GM19397 (cell line): ENCODE measurements around the gene DDX1.

Experiments
- ATAC-seq: cut with Tn5 transposase; IDR thresholded peaks from one replicate; pipeline ENCODE4 v1.9.1; 2021; ENCODE audit warnings: mild to moderate bottlenecking, moderate library complexity; ENCODE audit not compliant: unreplicated experiment

The DDX1 gene

DNA sequence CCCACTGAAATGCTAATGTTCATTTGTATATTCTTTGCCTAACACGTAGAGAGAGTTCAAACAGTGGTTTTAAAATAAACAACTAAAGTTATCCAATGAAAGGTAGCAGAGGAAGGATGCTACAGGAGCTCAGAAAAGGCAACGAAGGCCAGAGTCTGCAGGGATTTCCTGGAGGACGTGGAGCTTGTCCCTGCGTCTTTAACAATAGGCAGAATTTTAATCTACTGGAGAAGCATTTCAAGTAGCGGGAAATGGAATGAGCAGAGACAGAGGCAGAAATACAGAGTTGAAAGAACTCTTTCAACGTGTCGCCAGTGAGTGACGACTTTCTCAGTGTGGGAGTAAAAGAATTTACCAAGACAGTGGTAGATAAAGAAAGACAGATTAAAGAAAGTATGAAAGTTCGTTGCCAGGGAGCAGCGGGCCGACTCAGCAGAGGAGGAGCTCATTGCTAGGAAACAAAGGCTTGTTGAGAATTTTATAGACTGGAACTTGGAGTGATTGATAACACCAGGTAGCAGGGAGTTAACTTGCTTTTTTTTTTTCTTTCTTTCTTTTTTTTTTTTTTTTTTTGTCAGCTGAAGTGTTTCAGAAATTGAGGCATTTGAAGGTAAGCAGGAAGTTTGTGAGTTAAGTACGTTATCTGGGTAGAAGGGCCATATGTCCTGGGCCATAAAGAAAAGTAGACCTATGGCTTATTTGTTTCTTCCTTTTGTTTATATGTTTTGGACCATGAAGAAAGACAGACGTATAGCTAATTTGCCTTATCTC is 29.9 kb upstream of the DDX1 start:
- ATAC-seq = peak; percentile 20

DNA sequence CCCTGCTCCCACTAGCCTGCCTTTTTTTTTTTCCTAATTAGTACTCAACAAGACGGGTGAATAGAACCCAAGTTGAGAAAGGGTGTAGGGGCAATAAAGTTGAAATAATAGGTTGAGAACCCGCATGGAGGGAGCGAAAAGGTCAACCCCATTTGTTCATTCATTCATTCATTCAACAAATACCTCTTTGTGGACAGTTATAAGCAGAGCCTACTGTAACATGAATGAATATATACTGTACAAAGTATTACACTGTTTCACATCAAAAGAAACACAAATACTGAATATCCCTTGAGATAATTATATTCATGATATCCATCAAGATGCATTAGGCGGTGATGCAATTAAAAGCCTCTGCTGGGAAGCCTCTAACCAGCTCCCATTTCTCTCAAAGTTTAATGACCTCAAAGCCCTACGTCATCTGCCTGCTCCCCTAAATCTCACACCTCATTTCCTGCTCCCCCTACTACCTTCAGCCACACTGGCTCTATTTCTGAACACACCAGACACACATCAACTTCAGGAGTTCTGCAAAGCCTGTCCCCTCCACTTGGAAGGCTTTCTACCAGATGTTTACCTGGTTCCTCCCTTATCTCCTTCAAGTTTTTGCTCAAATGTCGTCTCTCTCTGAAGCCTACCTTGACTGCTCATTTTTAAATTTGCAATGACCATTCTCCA is 29.2 kb upstream of the DDX1 start:
- ATAC-seq = no peak

- no peak for ATAC-seq
Measured at GRCh38 chr2:15563227-15564100, 28.2 kb upstream of the DDX1 start.

GRCh38 chr2:15565392-15565791 is 26.3 kb upstream of the DDX1 start:
- no peak for ATAC-seq

DNA sequence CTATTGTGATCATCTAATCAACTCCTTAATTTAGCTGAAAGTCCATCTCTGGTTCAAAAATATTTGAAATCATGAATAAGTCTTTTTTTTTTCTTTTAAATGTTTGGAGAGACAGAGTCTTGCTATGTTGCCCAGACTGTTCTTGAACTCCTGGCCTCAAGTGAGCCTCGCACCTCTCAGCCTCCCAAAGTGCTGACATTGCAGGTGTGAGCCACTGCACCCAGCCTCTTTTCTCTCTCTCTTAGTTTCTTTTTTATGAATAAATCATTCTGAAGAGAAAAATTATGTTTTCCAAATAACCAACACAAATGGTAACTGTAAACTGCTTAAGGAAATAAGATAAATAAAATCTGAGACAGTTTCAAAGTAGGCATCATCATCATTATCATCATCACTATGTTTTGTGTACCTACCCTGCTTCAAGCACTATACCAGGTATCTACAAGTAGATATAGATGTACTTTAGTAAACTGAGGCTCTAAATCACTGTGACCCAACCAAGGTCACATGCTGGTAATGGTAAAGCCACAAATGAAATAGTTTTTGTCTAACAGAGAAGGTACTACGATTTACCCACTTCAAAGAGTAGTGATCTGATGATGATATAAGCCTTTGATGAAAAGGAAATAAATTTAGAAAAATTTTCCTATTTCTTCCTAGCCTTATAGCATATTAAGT is 25.5 kb upstream of the DDX1 start:
- ATAC-seq = no peak

- ATAC-seq = no peak
Measured at GRCh38 chr2:15566912-15567311, 24.8 kb upstream of the DDX1 start.

DNA sequence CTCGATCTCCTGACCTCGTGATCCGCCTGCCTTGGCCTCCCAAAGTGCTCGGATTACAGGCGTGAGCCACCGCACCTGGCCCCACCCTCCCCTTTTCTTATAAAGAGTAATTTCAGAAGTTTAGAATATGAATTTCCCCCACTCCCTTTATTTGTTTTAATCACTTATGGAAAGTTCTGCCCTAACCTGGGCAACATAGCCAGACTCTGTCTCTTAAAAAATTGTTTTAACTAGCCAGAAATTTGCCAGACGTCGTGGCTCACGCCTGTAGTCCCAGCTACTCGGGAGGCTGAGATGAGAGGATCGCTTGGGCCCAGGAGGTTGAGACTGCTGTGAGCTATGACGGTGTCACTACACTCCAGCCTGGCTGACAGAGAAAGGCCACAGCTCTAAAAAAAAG is 22.8 kb upstream of the DDX1 start:
- no peak for ATAC-seq

DNA sequence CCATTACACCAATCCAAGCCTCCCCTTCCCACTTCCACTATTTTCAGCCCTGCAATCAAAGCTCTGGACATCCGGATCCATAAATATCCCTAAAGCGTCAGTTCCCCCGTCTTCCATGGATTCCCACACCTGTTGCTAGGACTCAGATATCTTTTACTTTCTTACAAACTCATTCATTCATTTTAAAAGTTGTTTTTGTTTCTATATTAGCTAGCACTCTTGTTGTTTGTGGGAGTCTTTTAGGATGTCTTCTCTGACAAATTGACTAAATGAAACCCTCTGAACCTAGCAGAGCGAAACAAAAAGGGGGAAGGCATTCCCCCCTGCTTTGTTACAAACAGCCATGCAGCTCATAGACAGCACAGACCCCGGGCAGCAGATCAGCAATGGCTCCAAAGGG is 21.6 kb upstream of the DDX1 start:
- ATAC-seq = no peak

GRCh38 chr2:15571729-15572128 is 19.9 kb upstream of the DDX1 start:
- ATAC-seq = no peak

DNA sequence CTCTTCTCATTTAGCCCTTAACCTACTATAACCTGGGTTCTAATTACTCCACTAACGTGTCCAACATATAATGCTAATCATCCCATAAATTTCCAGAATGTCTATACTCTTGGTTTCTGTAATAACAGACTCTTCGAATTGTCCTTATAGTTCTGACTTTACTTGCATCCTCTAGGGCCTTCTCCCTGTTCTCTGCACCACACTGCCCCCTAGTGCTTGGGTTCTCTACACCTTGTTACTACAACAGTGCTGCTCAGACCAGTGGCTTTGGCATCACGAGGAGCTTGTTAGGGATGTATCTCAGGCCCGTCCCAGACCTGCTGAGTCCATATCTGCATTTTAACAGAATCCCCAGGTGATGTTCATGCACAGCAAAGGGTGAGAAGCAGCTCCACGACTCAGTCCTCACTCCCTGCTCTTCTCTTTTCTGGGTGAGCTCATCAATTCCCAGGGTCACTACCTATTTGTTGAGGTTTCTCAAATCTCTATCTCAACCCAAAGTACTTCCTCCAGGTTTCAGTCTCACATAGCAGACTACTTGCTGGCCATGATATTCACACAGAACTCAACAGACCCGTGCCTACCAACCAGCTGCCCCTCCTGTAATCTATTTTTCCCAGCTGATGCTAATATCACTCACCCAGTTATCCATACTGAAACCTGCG is 14.5 kb upstream of the DDX1 start:
- ATAC-seq = peak; percentile 89

DNA sequence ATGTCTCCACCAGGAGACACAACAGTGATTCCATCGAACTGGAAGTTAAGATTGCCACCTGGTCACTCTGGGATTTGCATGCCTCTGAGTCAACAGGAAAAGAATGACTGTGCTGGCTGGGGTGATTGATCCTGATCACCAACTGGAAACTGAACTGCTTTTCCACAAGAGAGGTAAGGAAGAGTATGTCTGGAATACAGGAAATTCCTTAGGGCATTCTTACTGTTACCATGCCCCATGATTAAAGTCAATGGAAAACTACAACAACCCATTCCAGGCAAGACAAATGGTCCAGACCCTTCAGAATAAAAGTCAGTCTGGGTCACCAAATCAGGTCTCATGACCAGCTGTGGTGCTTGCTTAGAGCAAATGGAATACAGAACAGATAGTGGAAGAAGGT is 12.0 kb upstream of the DDX1 start:
- no peak for ATAC-seq

GRCh38 chr2:15580451-15580850 is 11.2 kb upstream of the DDX1 start:
- no peak for ATAC-seq

DNA sequence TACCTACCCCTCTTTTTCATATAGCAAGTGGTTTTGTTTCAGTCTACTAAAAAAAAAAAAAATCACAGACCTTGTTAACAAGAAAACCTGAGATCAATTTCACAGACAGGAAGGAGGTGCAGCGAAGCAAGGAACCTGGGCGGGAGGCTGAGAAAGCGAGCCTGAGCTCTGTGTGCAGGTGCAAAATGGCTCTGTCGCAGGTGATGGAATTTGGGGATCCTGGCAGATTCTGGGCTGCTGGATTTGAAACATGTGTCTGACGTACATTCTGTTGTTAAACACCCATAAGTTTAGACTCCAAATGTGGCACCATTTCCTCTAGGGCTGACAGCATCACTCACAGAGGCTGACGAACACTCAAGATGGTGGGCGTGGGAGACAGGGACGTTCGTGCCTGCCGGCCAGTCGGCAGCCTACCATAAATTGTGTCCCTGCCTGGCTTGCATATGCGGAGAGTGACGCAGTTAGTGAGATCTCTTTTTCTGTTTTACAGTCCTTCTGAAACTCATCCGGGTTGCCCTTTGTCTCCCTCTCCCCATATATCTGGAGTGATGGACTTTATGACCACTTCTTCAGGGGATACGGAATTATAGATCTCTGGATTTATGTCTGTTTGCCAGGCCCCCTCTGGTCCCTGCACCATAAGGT is 8.8 kb upstream of the DDX1 start:
- ATAC-seq = no peak

DNA sequence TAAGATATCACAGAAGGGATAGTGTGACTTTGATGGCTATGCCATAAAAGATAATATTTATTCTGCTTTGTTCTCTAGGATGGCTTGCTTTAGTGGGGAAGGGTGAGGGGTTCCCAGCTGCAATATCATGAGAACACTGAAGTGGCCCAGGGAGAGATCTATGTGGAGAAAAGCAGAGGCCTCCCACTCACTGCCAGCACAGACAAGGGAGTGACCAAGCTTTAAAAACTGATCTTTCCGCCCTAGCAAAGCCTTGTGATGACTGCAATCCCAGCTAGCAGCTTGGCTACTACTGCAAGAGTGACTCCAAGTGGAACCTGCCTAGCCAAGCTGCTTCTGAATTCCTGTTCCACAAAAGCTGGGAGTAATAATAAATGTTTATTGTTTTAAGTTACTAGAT is 7.8 kb upstream of the DDX1 start:
- ATAC-seq = no peak

DNA sequence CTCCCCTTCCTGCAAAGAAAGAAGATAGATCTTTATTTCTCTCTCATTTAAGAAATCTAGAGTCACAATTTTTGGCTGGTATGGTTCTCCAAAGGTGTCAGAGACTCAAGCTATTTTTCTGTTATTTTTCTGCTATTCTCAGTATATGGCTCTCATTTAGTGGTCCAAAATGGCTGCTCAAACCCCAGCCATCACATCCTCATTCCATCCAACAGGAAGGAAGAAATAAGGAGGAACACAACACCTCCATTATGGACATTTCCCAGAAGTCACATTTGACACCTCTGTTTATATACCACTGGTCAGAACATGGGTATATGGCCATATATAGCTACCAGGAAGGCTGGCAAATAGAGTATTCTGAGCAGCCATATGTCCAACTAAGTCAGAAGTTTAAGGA is 7.4 kb upstream of the DDX1 start:
- no peak for ATAC-seq

DNA sequence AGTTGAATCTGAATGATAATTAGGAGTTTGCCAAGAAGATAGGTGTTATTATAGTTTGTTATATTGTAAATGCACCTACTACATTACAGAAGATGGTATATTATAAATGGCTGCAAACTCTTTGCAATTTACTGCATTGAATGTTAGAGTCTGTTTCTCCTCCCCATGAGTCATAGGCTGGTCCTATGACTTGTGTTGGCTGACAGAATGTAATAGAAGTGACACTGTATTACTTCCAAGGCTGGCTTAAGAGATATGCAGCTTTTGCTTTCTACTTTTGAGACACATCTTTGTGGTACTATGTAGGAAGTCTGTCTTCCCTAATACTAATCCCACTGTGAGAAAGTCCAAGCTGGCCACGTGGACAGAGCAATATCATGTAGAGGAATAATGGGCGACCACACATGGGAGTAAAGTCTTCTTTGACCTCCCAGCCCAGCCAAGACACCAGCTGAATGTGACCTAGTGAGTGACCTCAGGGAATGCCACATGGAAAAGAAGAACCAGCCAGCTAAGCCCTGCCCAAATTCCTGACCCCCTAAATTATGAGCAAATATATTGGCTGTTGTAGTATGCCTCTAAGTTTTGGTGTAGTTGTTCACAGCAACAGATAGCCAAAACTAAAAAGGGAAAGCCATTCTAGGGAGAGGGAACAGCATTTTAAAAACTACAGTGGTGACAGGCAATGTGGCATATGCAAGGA is 6.8 kb upstream of the DDX1 start:
- no peak for ATAC-seq

DNA sequence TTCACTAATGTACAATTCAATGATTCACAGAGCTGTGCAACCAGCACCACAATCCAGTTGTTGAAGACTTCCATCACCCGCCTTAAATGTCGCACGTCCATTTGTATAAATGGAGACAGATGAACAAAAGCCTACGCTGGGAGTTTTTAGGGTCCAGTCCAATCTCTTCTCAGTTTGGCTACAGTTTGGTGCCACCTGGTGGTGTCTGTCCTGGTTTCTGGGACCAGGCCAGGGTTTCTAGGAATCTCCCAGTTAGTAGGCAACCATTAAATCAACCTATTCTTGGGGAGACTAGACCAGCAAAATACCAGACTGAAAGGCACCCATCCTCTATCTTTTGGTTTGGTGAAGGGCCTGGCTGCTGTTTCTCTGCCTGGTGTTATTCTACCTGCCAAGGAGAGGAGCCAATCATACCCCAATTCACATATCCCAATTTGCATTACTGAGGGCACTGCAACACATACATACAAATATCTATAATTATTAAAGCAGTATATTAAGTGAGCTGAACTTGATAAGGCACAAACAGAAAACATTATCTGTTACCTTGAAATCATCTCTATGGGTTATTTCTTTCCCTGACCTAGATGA is 3.2 kb upstream of the DDX1 start:
- ATAC-seq = no peak

DNA sequence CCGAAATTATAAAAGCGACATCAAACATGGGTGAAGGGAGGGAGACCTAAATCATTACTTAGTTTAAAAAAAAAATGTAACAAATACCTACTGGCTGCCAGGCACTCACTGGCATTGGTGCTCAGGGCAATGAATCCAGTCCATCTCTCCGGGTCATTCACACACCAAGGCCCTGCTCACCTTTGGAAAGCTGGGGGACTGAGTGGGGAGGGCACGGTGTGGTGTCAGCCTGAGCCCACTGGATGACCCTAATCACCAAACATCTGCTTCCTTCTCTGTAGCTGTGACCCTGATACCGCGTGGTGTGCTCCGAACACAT is 336 bp upstream of the DDX1 start:
- ATAC-seq = no peak

DNA sequence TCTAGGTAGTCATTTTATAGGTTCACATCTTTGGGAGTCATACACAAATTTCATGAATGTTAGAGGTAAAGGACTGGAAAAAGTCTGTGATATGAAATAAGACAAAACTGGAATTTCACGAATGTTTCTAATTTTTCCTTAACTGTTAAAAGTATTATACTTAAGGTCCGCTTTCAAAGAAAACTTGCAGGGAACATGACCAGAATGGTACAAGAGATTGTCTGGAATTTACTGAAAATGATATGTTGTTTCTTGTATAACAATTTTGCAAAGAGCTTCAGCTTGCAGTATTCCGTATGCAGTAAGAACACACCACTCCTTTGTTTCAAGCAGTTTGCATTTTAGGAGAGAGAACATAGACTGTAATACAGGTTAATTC is 1.6 kb downstream of the DDX1 start:
- no peak for ATAC-seq
